ENCODE data around the gene EYS.

Gene EYS

DNA sequence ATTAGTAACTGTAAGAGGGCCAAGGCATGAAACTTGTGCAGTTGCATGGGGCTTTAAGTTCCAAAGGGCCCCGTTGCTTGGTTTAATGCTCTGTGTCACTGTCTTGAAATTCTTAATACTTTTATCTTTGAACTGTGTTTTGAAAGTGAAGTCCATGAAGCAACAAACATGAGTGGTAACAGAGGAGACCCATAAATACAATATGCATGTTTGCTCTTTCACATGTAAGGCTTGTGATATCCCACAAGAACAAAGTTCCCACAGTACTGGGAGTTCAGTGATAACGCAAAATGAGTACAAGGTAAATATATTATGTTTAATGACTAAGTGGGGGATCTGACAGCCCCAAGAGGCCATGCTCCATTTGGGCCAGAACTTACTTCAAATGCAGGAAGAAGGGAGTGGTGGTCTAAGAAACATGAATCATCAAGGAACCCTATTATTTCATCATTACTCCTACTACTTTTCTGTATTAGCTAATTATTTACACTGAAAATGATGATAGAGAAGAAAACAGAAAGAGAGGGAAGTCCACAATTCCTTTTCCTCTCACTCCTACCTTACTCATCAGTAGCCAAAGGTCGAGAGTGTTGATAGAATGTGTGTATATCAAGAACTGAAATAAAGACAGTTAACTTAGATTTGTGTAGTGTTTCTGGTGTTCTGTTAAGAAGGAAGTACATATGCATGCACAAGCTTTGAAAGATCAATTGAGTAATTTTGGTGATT is 1914.1 kb downstream of the EYS start:
- no peaks in the 10 kb centered on the region for H3K27me3 ChIP-seq (replicated peaks; ENCODE audit: insufficient read depth, low read length)
- no peaks in the 10 kb centered on the region for H3F3A ChIP-seq (ENCODE audit: insufficient read depth, low read length)
- H3K36me3 ChIP-seq (replicated peaks; ENCODE audit: insufficient read depth, low read length), result no peaks in the 10 kb centered on the region
- DNase-seq, result no peak
- no peak overlapping the region for H2AFZ ChIP-seq (ENCODE audit: low read length)
- H3K4me2 ChIP-seq (ENCODE audit: low read depth, low read length), result no peak overlapping the region
- no peaks in the 10 kb centered on the region for H3K4me1 ChIP-seq (ENCODE audit: low read length)
- TF ChIP-seq, protein P1, sequence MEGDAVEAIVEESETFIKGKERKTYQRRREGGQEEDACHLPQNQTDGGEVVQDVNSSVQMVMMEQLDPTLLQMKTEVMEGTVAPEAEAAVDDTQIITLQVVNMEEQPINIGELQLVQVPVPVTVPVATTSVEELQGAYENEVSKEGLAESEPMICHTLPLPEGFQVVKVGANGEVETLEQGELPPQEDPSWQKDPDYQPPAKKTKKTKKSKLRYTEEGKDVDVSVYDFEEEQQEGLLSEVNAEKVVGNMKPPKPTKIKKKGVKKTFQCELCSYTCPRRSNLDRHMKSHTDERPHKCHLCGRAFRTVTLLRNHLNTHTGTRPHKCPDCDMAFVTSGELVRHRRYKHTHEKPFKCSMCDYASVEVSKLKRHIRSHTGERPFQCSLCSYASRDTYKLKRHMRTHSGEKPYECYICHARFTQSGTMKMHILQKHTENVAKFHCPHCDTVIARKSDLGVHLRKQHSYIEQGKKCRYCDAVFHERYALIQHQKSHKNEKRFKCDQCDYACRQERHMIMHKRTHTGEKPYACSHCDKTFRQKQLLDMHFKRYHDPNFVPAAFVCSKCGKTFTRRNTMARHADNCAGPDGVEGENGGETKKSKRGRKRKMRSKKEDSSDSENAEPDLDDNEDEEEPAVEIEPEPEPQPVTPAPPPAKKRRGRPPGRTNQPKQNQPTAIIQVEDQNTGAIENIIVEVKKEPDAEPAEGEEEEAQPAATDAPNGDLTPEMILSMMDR (IDR thresholded peaks at IDR 0.05; ENCODE audit: low read length), result no peak
- TF ChIP-seq EZH2 (optimal IDR thresholded peaks at IDR 0.05; ENCODE audit: low read depth, low read length), result no peak
- TF ChIP-seq EZH2phosphoT487 (IDR thresholded peaks at IDR 0.05; ENCODE audit: low read length), result no peak
- H4K20me1 ChIP-seq (ENCODE audit: insufficient read depth, low read length), result no peaks in the 10 kb centered on the region
- no peak overlapping the region for H3K9ac ChIP-seq (ENCODE audit: low read length)
- H3K79me2 ChIP-seq (ENCODE audit: low read length), result no peaks in the 10 kb centered on the region
- H3K9me2 ChIP-seq (replicated peaks; ENCODE audit: insufficient read depth, low read length), result no peaks in the 10 kb centered on the region
- H3K27ac ChIP-seq (ENCODE audit: low read length), result no peak overlapping the region
- no peak overlapping the region for H3K4me3 ChIP-seq (ENCODE audit: low read length)
- no peaks in the 10 kb centered on the region for H3K9me3 ChIP-seq (replicated peaks; ENCODE audit: insufficient read depth, low read length)

DNA sequence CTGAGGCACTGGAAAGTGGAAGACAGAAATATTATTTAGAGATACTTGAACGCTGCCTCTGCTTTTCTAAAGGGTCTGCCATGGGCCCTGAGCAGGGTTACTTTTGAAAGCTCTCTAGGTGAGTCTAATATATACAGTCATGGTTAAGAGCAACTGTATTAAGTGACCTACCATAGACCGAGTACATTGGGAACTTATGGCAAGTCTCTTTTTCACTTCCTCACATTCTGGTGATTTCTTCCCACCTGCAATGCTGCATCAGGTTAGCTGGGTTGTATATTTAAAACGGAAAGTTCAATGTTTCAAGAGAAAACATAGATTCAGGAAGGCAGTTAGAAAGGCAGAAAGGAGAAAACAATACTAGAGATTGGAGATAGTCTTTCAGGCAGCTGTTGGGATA is 1916.7 kb downstream of the EYS start:
- H3K79me2 ChIP-seq (ENCODE audit: low read length), result no peaks in the 10 kb centered on the region
- H3F3A ChIP-seq (ENCODE audit: insufficient read depth, low read length), result no peaks in the 10 kb centered on the region
- H3K9me3 ChIP-seq (replicated peaks; ENCODE audit: insufficient read depth, low read length), result no peaks in the 10 kb centered on the region
- TF ChIP-seq EZH2phosphoT487 (IDR thresholded peaks at IDR 0.05; ENCODE audit: low read length) (no peak), EZH2 (optimal IDR thresholded peaks at IDR 0.05; ENCODE audit: low read depth, low read length) (no peak)
- TF ChIP-seq, protein P1 (IDR thresholded peaks at IDR 0.05; ENCODE audit: low read length), result no peak
- no peaks in the 10 kb centered on the region for H3K4me1 ChIP-seq (ENCODE audit: low read length)
- no peak overlapping the region for H3K27ac ChIP-seq (ENCODE audit: low read length)
- H3K9ac ChIP-seq (ENCODE audit: low read length), result no peak overlapping the region
- H3K36me3 ChIP-seq (replicated peaks; ENCODE audit: insufficient read depth, low read length), result no peaks in the 10 kb centered on the region
- no peaks in the 10 kb centered on the region for H3K9me2 ChIP-seq (replicated peaks; ENCODE audit: insufficient read depth, low read length)
- H3K4me2 ChIP-seq (ENCODE audit: low read depth, low read length), result no peak overlapping the region
- no peak for DNase-seq
- H3K27me3 ChIP-seq (replicated peaks; ENCODE audit: insufficient read depth, low read length), result no peaks in the 10 kb centered on the region
- H3K4me3 ChIP-seq (ENCODE audit: low read length), result no peak overlapping the region
- no peak overlapping the region for H2AFZ ChIP-seq (ENCODE audit: low read length)
- H4K20me1 ChIP-seq (ENCODE audit: insufficient read depth, low read length), result no peaks in the 10 kb centered on the region

DNA sequence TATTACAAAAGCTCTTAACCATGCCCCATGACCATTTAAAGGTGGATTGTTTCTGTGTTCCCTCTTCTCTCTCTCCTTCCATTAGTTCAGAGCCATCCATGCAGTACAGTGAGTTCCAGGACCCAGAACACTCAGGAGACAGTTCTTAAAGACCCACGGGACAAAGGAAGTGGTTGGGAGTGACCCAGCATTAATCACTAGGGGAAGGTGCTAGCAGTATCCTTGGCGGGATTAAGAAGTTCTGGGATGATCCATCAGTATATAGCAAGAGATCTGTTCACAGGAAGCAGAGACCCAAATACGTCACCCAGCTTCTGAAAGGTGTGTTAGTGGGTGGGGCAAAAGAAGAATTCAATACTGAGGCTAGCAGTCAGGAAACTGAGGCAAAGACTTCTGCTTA is 1917.3 kb downstream of the EYS start:
- no peaks in the 10 kb centered on the region for H3K27me3 ChIP-seq (replicated peaks; ENCODE audit: insufficient read depth, low read length)

More for the DNA sequence above, 1917.3 kb downstream of the EYS start:
- no peaks in the 10 kb centered on the region for H3F3A ChIP-seq (ENCODE audit: insufficient read depth, low read length)
- no peak overlapping the region for H3K4me3 ChIP-seq (ENCODE audit: low read length)
- H4K20me1 ChIP-seq (ENCODE audit: insufficient read depth, low read length), result no peaks in the 10 kb centered on the region
- H3K4me1 ChIP-seq (ENCODE audit: low read length), result no peaks in the 10 kb centered on the region
- no peak overlapping the region for H2AFZ ChIP-seq (ENCODE audit: low read length)
- no peak overlapping the region for H3K9ac ChIP-seq (ENCODE audit: low read length)
- no peaks in the 10 kb centered on the region for H3K9me2 ChIP-seq (replicated peaks; ENCODE audit: insufficient read depth, low read length)
- no peak overlapping the region for H3K4me2 ChIP-seq (ENCODE audit: low read depth, low read length)
- no peak for DNase-seq
- no peaks in the 10 kb centered on the region for H3K9me3 ChIP-seq (replicated peaks; ENCODE audit: insufficient read depth, low read length)
- H3K36me3 ChIP-seq (replicated peaks; ENCODE audit: insufficient read depth, low read length), result no peaks in the 10 kb centered on the region
- H3K27ac ChIP-seq (ENCODE audit: low read length), result no peak overlapping the region
- H3K79me2 ChIP-seq (ENCODE audit: low read length), result no peaks in the 10 kb centered on the region
- TF ChIP-seq, protein P1 (IDR thresholded peaks at IDR 0.05; ENCODE audit: low read length), result no peak
- TF ChIP-seq EZH2phosphoT487 (IDR thresholded peaks at IDR 0.05; ENCODE audit: low read length) (no peak), EZH2 (optimal IDR thresholded peaks at IDR 0.05; ENCODE audit: low read depth, low read length) (no peak)

Measured in MM.1S (cell line).